WTC11 (cell line): ENCODE results near the gene DUSP15. TPM values are rescaled to one million over a fixed set of nuclear protein-coding genes. Genes with fewer than 3 reads are reported as not detected.
A peak's percentile ranks its signal among the peaks of the same experiment; 100 is the strongest.

Experiments used
- ATAC-seq: fragments of 200-7000 bp; cut with Tn5 transposase; 2 replicates; pipeline ENCODE4 v1.10.0; 2021; ENCODE audit warnings: mild to moderate bottlenecking, moderate library complexity
- CTCF ChIA-PET: fragments of 300-600 bp; sonication (Branson Sonifier 250); formaldehyde crosslinking; loops from one replicate; lab custom pipeline; 2021; ENCODE audit warnings: antibody characterized with exemption; lab: Charles Lee
- POLR2A ChIA-PET: fragments of 350-600 bp; sonication (Branson Sonifier 250); formaldehyde crosslinking; loops from one replicate; lab custom pipeline; 2021; ENCODE audit warnings: antibody characterized with exemption; lab: Charles Lee
- DNase-seq: peaks from one replicate; pipeline ENCODE4 v3.0.0; 2021; ENCODE audit warnings: low spot score
- H3K27ac Mint-ChIP-seq: 2 replicates; pipeline ENCODE4 v1.8.0; 2021; ENCODE audit warnings: mixed read lengths
- H3K27me3 Mint-ChIP-seq: 2 replicates; pipeline ENCODE4 v1.8.0; 2021; ENCODE audit warnings: low read depth, mild to moderate bottlenecking, moderate library complexity, mixed read lengths
- H3K36me3 Mint-ChIP-seq: 2 replicates; pipeline ENCODE4 v1.8.0; 2021; ENCODE audit warnings: mixed read lengths
- H3K4me1 Mint-ChIP-seq: 2 replicates; pipeline ENCODE4 v1.8.0; 2022; ENCODE audit warnings: mixed read lengths
- H3K4me3 Mint-ChIP-seq: 2 replicates; pipeline ENCODE4 v1.8.0; 2021; ENCODE audit warnings: mild to moderate bottlenecking, moderate library complexity, mixed read lengths
- H3K9me3 Mint-ChIP-seq: 2 replicates; pipeline ENCODE4 v1.8.0; 2021; ENCODE audit warnings: mixed read lengths
- CREB1 ChIP-seq: sonication (generic); formaldehyde crosslinking; IDR thresholded peaks from 2 replicates; pipeline ENCODE4 v1.8.0; 2023; ENCODE audit warnings: mild to moderate bottlenecking, missing genetic modification reagents
- FOXP1 ChIP-seq: sonication (generic); formaldehyde crosslinking; IDR thresholded peaks from 2 replicates; pipeline ENCODE4 v1.8.0; 2022; ENCODE audit warnings: missing genetic modification reagents, mild to moderate bottlenecking, moderate library complexity, borderline replicate concordance
- FOXP4 ChIP-seq: sonication (generic); formaldehyde crosslinking; IDR thresholded peaks from 2 replicates; pipeline ENCODE4 v1.8.0; 2022; ENCODE audit warnings: mild to moderate bottlenecking, missing genetic modification reagents
- JUN ChIP-seq: sonication (generic); formaldehyde crosslinking; IDR thresholded peaks from 2 replicates; pipeline ENCODE4 v1.8.0; 2023; ENCODE audit warnings: mild to moderate bottlenecking, missing genetic modification reagents
- MYBL2 ChIP-seq: sonication (generic); formaldehyde crosslinking; IDR thresholded peaks from 2 replicates; pipeline ENCODE4 v1.8.1; 2023; ENCODE audit warnings: mild to moderate bottlenecking, moderate library complexity, missing genetic modification reagents
- STAT6 ChIP-seq: sonication (generic); formaldehyde crosslinking; conservative IDR thresholded peaks from 2 replicates; pipeline ENCODE4 v1.8.1; 2023; ENCODE audit warnings: mild to moderate bottlenecking, low read depth, missing genetic modification reagents, moderate library complexity
- ZNF138 ChIP-seq: sonication (generic); formaldehyde crosslinking; conservative IDR thresholded peaks from 2 replicates; pipeline ENCODE4 v1.8.1; 2022; ENCODE audit warnings: mild to moderate bottlenecking, moderate library complexity, missing genetic modification reagents
- ZNF281 ChIP-seq: sonication (generic); formaldehyde crosslinking; IDR thresholded peaks from 2 replicates; pipeline ENCODE4 v1.8.0; 2023; ENCODE audit warnings: mild to moderate bottlenecking, missing genetic modification reagents
- total RNA-seq: library from RNA; stranded (reverse); gene quantifications from 3 replicates; pipeline ENCODE4 v1.2.3, GENCODE V29; 2021
- TF ChIP-seq, protein P1 (sequence below): sonication (generic); formaldehyde crosslinking; IDR thresholded peaks from 2 replicates; pipeline ENCODE4 v1.8.0; 2023; ENCODE audit warnings: missing genetic modification reagents
- TF ChIP-seq, protein P2 (sequence below): sonication (generic); formaldehyde crosslinking; IDR thresholded peaks from 2 replicates; pipeline ENCODE4 v1.8.1; 2023; ENCODE audit warnings: mild to moderate bottlenecking, missing genetic modification reagents, moderate library complexity
- TF ChIP-seq, protein P3 (sequence below): fragments of 250-450 bp; sonication (Bioruptor Pico); IDR thresholded peaks from 2 replicates; pipeline ENCODE4 v1.9.0; 2021; ENCODE audit warnings: moderate library complexity, mild to moderate bottlenecking, inconsistent platforms, borderline replicate concordance
- TF ChIP-seq, protein P4 (sequence below): sonication (generic); formaldehyde crosslinking; IDR thresholded peaks from 2 replicates; pipeline ENCODE4 v1.8.0; 2022; ENCODE audit warnings: mild to moderate bottlenecking, missing genetic modification reagents

DUSP15 gene
- total RNA-seq, 1 experiment from 2014 or later: 1.7 TPM

- Mint-ChIP-seq H3K27me3 (no peaks in the 10 kb centered on the region), H3K27ac (no peak overlapping the region), H3K9me3 (no peaks in the 10 kb centered on the region), H3K4me1 (peaks cover 27% of the 10 kb centered on the region), H3K36me3 (no peaks in the 10 kb centered on the region), H3K4me3 (no peak overlapping the region)
- ATAC-seq: no peak
- ChIA-PET POLR2A (interaction anchor here (0.5 kb wide), 2 partner anchors 505 to 1624 kb away, joined by 3 to 5 read pairs; no protein-coding TSS in a partner anchor), CTCF (interaction anchor here (0.7 to 5.7 kb wide), 8 partner anchors 8 to 279 kb away, joined by 3 to 70 read pairs (median 4); partner anchors contain the start of genes FOXS1 and PDRG1)
- no peak for DNase-seq
- TF ChIP-seq JUN (CRISPR knock-in tag) (0 out of 2 replicates have a peak, but pooled peaks have one; percentile 19), ZNF281 (CRISPR knock-in tag) (no peak)
Observed at GRCh38 chr20:31837896-31838397, 32.4 kb downstream of the DUSP15 start.

DNA sequence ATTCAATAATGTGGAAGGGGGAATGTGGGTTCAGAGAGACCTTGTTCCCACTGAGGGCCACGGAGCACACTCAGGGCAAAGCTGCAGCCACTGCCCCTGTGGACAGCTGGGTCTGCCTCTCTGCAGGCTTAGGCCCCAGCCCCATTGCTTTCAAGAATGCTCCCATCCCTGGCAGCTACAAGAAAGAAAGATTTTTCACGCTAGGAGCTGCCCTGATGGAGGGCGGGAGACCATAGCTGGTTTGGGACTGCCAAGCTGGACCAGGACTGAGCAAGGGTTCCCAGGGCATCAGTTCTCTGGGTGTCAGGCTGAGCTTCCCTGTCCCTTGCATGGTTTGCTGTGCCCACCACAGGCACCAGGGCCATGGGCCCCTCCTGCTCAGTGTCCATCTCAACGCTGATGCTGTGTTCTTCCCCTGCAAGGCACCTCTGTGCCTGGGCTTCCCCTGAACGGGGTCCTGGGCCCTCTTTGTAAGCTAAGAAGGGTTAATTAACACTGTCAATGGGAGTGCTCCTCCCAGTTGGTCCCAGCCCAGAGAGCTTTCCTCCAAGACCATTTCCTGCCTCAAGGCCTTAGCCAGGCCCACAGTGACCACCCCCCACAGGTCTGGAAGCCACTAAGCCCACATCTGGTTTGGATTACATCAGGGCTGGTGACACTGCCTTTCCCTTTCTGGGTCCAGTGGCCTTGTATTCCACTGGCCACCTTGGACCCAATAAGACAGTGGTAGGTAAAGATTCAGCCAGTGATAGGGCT is 33.3 kb downstream of the DUSP15 start:
- no peak overlapping the region for H3K27ac Mint-ChIP-seq
- no peak overlapping the region for H3K4me3 Mint-ChIP-seq
- no peaks in the 10 kb centered on the region for H3K36me3 Mint-ChIP-seq
- CTCF ChIA-PET: interaction anchor here (0.7 to 5.7 kb wide), 10 partner anchors 9 to 280 kb away, joined by 3 to 70 read pairs (median 4); partner anchors contain the start of gene FOXS1
- H3K9me3 Mint-ChIP-seq: no peaks in the 10 kb centered on the region
- DNase-seq (no peak), ATAC-seq (no peak)
- H3K4me1 Mint-ChIP-seq: peaks cover 19% of the 10 kb centered on the region; the same call in 1 of the 2 replicates
- no peaks in the 10 kb centered on the region for H3K27me3 Mint-ChIP-seq
- POLR2A ChIA-PET: interaction anchor here (0.6 kb wide), 1 partner anchor 241 kb away, joined by 3 read pairs; no protein-coding TSS in a partner anchor
- TF ChIP-seq FOXP4 (CRISPR knock-in tag) (no peak), MYBL2 (CRISPR knock-in tag) (no peak), STAT6 (CRISPR knock-in tag) (no peak), ZNF138 (CRISPR knock-in tag) (no peak), FOXP1 (CRISPR knock-in tag) (no peak), CREB1 (CRISPR knock-in tag) (no peak)
- TF ChIP-seq, protein P1, sequence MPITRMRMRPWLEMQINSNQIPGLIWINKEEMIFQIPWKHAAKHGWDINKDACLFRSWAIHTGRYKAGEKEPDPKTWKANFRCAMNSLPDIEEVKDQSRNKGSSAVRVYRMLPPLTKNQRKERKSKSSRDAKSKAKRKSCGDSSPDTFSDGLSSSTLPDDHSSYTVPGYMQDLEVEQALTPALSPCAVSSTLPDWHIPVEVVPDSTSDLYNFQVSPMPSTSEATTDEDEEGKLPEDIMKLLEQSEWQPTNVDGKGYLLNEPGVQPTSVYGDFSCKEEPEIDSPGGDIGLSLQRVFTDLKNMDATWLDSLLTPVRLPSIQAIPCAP (CRISPR knock-in tag): no peak
- TF ChIP-seq, protein P2, sequence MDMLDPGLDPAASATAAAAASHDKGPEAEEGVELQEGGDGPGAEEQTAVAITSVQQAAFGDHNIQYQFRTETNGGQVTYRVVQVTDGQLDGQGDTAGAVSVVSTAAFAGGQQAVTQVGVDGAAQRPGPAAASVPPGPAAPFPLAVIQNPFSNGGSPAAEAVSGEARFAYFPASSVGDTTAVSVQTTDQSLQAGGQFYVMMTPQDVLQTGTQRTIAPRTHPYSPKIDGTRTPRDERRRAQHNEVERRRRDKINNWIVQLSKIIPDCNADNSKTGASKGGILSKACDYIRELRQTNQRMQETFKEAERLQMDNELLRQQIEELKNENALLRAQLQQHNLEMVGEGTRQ (CRISPR knock-in tag): no peak
- TF ChIP-seq, protein P3, sequence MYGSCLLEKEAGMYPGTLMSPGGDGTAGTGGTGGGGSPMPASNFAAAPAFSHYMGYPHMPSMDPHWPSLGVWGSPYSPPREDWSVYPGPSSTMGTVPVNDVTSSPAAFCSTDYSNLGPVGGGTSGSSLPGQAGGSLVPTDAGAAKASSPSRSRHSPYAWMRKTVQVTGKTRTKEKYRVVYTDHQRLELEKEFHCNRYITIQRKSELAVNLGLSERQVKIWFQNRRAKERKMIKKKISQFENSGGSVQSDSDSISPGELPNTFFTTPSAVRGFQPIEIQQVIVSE (CRISPR knock-in tag): no peak
- TF ChIP-seq, protein P4, sequence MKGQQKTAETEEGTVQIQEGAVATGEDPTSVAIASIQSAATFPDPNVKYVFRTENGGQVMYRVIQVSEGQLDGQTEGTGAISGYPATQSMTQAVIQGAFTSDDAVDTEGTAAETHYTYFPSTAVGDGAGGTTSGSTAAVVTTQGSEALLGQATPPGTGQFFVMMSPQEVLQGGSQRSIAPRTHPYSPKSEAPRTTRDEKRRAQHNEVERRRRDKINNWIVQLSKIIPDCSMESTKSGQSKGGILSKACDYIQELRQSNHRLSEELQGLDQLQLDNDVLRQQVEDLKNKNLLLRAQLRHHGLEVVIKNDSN (CRISPR knock-in tag): no peak
